Astrocyte of the spinal cord (primary cell): ENCODE data around the gene APOH.

Experiments used
- DNase-seq: peaks from one replicate; pipeline ENCODE4 v3.0.0; 2011; ENCODE audit warnings: low read depth, low spot score
- H3K4me3 ChIP-seq: 2 replicates; pipeline ENCODE4 v1.5.1; 2011; ENCODE audit warnings: low read depth, mild to moderate bottlenecking, low read length, moderate library complexity
- CTCF ChIP-seq: IDR thresholded peaks from 2 replicates; pipeline ENCODE4 v1.5.1; 2012; ENCODE audit warnings: low read depth, mild to moderate bottlenecking, low read length, inconsistent platforms
- in situ Hi-C: cut with HindIII; loops from 2 replicates; pipeline ENCODE4 v1.10.0; 2017; ENCODE audit warnings: low sequenced_read_pairs

Gene APOH

GRCh38 chr17:66228887-66229782 lies at the start of gene APOH:
APOH (minus strand) TSS chr17:66229415; CDS start chr17:66229379, 36 bp downstream.
- H3K4me3 ChIP-seq: no peak within 1 kb of the TSS
- TF ChIP-seq CTCF: no peak
- in situ Hi-C loops: no loop called here
- no peak for DNase-seq

GRCh38 chr17:66277191-66277590 lies 48.0 kb upstream of the APOH start:
- in situ Hi-C loops: no loop called here
- no peak overlapping the region for H3K4me3 ChIP-seq
- no peak for TF ChIP-seq CTCF
- DNase-seq: no peak

- H3K4me3 ChIP-seq: no peak overlapping the region
- TF ChIP-seq CTCF: no peak
- in situ Hi-C loops: no loop called here
- DNase-seq: peak; percentile 23
These were observed 47.2 kb upstream of the APOH start for GRCh38 chr17:66276328-66276937.

- no peak for TF ChIP-seq CTCF
- H3K4me3 ChIP-seq: no peak overlapping the region
- in situ Hi-C loops: no loop called here
- DNase-seq: peak; percentile 95
These were observed 46.4 kb upstream of the APOH start for GRCh38 chr17:66275651-66276050.

- no peak for TF ChIP-seq CTCF
- DNase-seq: no peak
- in situ Hi-C loops: no loop called here
- no peak overlapping the region for H3K4me3 ChIP-seq
These were observed 44.3 kb upstream of the APOH start for GRCh38 chr17:66273586-66273848.

- TF ChIP-seq CTCF: no peak
- in situ Hi-C loops: no loop called here
- H3K4me3 ChIP-seq: no peak overlapping the region
- DNase-seq: peak; percentile 76
These were observed 43.8 kb upstream of the APOH start for GRCh38 chr17:66272811-66273585.
